Measurements from ENCODE around the gene CPXM1. TPM values are rescaled to one million over a fixed set of nuclear protein-coding genes. Genes with fewer than 3 reads are reported as not detected.

Gene CPXM1
- total and polyA plus RNA-seq, 10 of the 15 experiments (the other 5 are each of a cell fraction or from before 2014, with no cell fraction given), result 0.22 to 3.9 (median 0.63) TPM; not detected in 2

- no peak for TF ChIP-seq CBX5 (IDR thresholded peaks at IDR 0.05; ENCODE audit: low read depth)
- TF ChIP-seq BCL11A (IDR thresholded peaks at IDR 0.05; ENCODE audit: low read depth, low read length), result no peak
- TF ChIP-seq CEBPB (IDR thresholded peaks at IDR 0.05; ENCODE audit: borderline replicate concordance in 1 of 2, low read depth in 2 of 2, low read length in 2 of 2), result no peak
- TF ChIP-seq MYB (IDR thresholded peaks at IDR 0.05; ENCODE audit: borderline replicate concordance, low read depth, low read length), result no peak
- TF ChIP-seq NFYA (IDR thresholded peaks at IDR 0.05; ENCODE audit: borderline replicate concordance, low read depth, low read length), result no peak
- no peak for TF ChIP-seq DPF2 (IDR thresholded peaks at IDR 0.05)
- TF ChIP-seq PML (IDR thresholded peaks at IDR 0.05; ENCODE audit: low read length), result no peak
- TF ChIP-seq NRF1 (conservative IDR thresholded peaks at IDR 0.05; ENCODE audit: low read depth, low read length), result no peak
- TF ChIP-seq CREB1 (IDR thresholded peaks at IDR 0.05; ENCODE audit: low read depth), result no peak
- TF ChIP-seq NR2F1 (conservative IDR thresholded peaks at IDR 0.05), result no peak
- no peak for TF ChIP-seq POU2F2 (IDR thresholded peaks at IDR 0.05; ENCODE audit: borderline replicate concordance, low read depth, low read length)
- no peak for TF ChIP-seq SMAD1 (IDR thresholded peaks at IDR 0.05; ENCODE audit: low read depth, partially characterized antibody)
- no peak for TF ChIP-seq FOXK2 (IDR thresholded peaks at IDR 0.05)
- TF ChIP-seq ZNF592 (IDR thresholded peaks at IDR 0.05), result no peak
- TF ChIP-seq BRCA1 (IDR thresholded peaks at IDR 0.05; ENCODE audit: low read depth, low read length), result no peak
- TF ChIP-seq STAT3 (IDR thresholded peaks at IDR 0.05; ENCODE audit: low read depth, low read length), result no peak
- no peak for TF ChIP-seq CTCF (IDR thresholded peaks at IDR 0.05 in 2 of 3, conservative IDR thresholded peaks at IDR 0.05 in 1 of 3; ENCODE audit: control insufficient read depth in 2 of 3, extremely low read depth in 1 of 3, insufficient read depth in 1 of 3, low read depth in 3 of 3, low read length in 3 of 3)
- TF ChIP-seq CBFB (IDR thresholded peaks at IDR 0.05; ENCODE audit: low read depth), result no peak
- CTCF ChIA-PET, result interaction anchor here (0.7 to 0.8 kb wide), 2 partner anchors 26 to 245 kb away, joined by 3 read pairs; no protein-coding TSS in a partner anchor
- Histone ChIP-seq H4K20me1 (ENCODE audit: control insufficient read depth, insufficient read depth) (no peaks in the 10 kb centered on the region), H3K27ac (ENCODE audit: control insufficient read depth, insufficient read depth) (no peak overlapping the region), H3K4me2 (ENCODE audit: control insufficient read depth, insufficient read depth) (no peak overlapping the region), H2AFZ (ENCODE audit: control insufficient read depth, low read depth, low read length) (no peak overlapping the region), H3K36me3 (ENCODE audit: control insufficient read depth in 2 of 2, insufficient read depth in 2 of 2, low read length in 1 of 2) (no peaks in the 10 kb centered on the region), H3K79me2 (ENCODE audit: control insufficient read depth, insufficient read depth, low read length) (no peaks in the 10 kb centered on the region), H3K27me3 (replicated peaks in 1 of 2; ENCODE audit: control insufficient read depth in 2 of 2, insufficient read depth in 2 of 2, low read length in 1 of 2) (peaks cover 8 to 12% of the 10 kb centered on the region in 2 experiments), H3K4me1 (ENCODE audit: control insufficient read depth, insufficient read depth, low read length) (peaks cover 6% of the 10 kb centered on the region), H3K9me3 (replicated peaks; ENCODE audit: control insufficient read depth, insufficient read depth, low read length) (no peaks in the 10 kb centered on the region), H3K4me3 (no peak overlapping the region), H3K9ac (ENCODE audit: control insufficient read depth, insufficient read depth, low read length) (no peak overlapping the region)
- no peak for DNase-seq (ENCODE audit: low read depth, low spot score)
- intact Hi-C loops (cut with micrococcal nuclease; ENCODE audit: unreplicated experiment) (loop anchor here (1.0 kb wide), 1 partner anchor 97 kb away; no protein-coding TSS in a partner anchor), in situ Hi-C loops (cut with MboI) (no loop called here)
- no peak for FAIRE-seq
- RAD21 ChIA-PET (ENCODE audit: unreplicated experiment), result no interaction called here
- ATAC-seq, result no peak
- BruUV-seq (replicated peaks), result no TSS peak
- WGBS (ENCODE audit: insufficient coverage, insufficient replicate concordance, low lambda C conversion rate, missing lambda C conversion rate), result 27% methylated on average over 4 of the region's 18 CpGs
- SMC1A ChIA-PET (ENCODE audit: uncharacterized antibody, unreplicated experiment), result no interaction called here
- POLR2A ChIA-PET, result no interaction called here
These were observed 44.9 kb downstream of the CPXM1 start for GRCh38 chr20:2755451-2756055.
